ENCODE measurements around the gene SPAG16.
A peak's percentile ranks its signal among the peaks of the same experiment; 100 is the strongest.
"Not testable (repeated sequence)": the region's sequence is repeated elsewhere in the genome, so short reads cannot be mapped to it uniquely, and the experiment has no call there.

SPAG16 gene

GRCh38 chr2:213920014-213920413 is 635.8 kb downstream of the SPAG16 start:
- FAIRE-seq (no peak), DNase-seq (ENCODE audit: extremely low spot score, insufficient read length, low read depth) (no peak)

- no peak for FAIRE-seq
- no peak for DNase-seq (ENCODE audit: extremely low spot score, insufficient read length, low read depth)
Measured at GRCh38 chr2:213923543-213923942, 639.3 kb downstream of the SPAG16 start.

- FAIRE-seq (peak; percentile 24), DNase-seq (ENCODE audit: extremely low spot score, insufficient read length, low read depth) (peak; percentile 14)
Measured at GRCh38 chr2:213934560-213934959, 650.3 kb downstream of the SPAG16 start.

- no peak for FAIRE-seq
Measured at GRCh38 chr2:213958086-213958485, 673.8 kb downstream of the SPAG16 start.

GRCh38 chr2:213959589-213959988 is 675.3 kb downstream of the SPAG16 start:
- peak; percentile 52 for FAIRE-seq
- DNase-seq (ENCODE audit: extremely low spot score, insufficient read length, low read depth): no peak

More at GRCh38 chr2:213958086-213958485, 673.8 kb downstream of the SPAG16 start:
- DNase-seq (ENCODE audit: extremely low spot score, insufficient read length, low read depth): no peak

DNA sequence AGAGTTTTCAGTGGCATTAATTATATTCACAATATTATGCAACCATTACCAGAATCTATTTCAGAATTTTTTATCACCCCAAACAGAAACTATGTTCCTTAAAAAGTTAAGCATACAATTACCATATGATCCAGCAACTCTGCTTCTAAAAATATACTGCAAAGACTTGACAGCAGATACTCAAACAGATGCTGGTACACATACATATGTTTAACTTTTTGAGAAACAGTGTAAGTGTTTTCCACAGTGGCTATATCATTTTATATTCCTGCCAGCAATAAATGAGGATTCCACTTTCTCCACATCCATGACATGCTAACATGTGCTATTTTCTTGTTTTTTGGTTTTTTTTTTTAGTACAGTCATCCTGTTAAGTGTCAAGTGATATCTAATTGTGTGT is 687.3 kb downstream of the SPAG16 start:
- no peak for FAIRE-seq
- no peak for DNase-seq (ENCODE audit: extremely low spot score, insufficient read length, low read depth)

GRCh38 chr2:213980883-213981282 is 696.6 kb downstream of the SPAG16 start:
- DNase-seq (ENCODE audit: extremely low spot score, insufficient read length, low read depth) (no peak), FAIRE-seq (no peak)

DNA sequence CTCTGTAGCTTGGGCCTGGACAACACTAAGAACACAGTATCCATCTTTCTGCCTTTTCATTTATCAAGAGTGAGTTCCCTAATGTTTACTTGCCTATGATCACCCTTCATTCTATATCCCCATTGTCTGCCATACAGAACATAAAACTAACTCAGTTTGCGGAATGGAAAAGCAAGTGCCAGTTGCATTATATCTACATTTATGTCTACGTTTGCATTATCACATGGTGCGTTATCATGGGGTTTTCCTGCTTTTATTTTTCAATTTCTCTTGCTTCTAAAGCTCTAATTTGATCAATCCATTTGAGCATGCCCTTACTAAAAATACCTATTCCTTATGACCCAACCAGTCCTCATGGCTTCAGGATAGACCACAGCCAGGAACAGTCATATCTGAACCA is 704.9 kb downstream of the SPAG16 start:
- DNase-seq (ENCODE audit: extremely low spot score, insufficient read length, low read depth) (no peak), FAIRE-seq (no peak)

DNA sequence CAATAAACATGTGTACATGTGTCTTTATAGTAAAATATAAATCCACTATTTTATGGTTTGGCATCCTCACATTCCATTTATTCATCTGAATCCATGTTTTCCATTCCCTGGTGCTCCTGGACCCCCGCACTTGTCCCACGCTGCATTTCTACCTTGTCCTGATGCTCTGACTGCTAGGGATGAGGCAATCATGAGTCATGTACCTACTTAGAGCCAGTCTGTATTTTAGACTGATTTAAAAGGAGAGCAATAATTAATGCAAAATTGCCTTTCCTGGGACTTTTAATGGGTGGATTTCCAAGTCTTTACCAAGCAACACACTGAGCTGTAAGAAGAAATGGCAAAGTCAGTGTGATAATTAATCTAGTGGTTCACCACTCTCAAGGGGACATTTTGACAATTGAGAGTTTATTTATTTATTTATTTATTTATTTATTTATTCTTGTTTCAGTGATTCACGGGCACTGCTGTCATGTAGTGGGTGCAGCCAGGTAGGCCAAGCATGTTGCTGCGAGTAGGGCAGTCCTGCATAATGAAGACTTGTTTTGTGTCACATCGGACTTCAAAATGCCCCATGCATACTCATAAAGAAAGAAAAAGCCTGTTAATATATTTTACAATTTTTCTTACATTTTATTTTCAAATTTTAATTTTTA is 707.3 kb downstream of the SPAG16 start:
- DNase-seq (ENCODE audit: extremely low spot score, insufficient read length, low read depth): no peak
- FAIRE-seq: no peak

- FAIRE-seq: no peak
Measured at GRCh38 chr2:213995400-213996105, 711.3 kb downstream of the SPAG16 start.

GRCh38 chr2:213998976-213999375 is 714.7 kb downstream of the SPAG16 start:
- not testable (repeated sequence) for DNase-seq (ENCODE audit: extremely low spot score, insufficient read length, low read depth); FAIRE-seq

More at GRCh38 chr2:213995400-213996105, 711.3 kb downstream of the SPAG16 start:
- DNase-seq (ENCODE audit: extremely low spot score, insufficient read length, low read depth): no peak

DNA sequence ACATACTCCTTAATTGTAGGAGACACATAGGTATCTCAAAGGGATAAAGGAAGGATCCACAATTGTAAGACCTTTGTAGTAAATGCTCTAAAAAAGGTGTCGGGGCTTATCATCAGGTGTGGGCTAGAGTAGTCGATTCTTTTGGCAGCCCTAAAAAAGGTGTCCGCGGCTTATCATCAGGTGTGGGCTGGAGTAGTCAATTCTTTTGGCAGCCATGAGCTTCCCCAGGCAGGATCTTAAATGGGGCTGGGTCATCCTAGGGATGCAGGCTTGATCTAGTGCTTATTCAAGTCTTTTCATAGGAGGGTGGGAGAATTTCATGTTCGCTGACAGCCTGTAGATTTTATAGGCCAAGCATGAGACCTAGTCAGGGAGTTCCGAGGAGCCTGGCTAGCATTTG is 720.2 kb downstream of the SPAG16 start:
- FAIRE-seq (no peak), DNase-seq (ENCODE audit: extremely low spot score, insufficient read length, low read depth) (no peak)

DNA sequence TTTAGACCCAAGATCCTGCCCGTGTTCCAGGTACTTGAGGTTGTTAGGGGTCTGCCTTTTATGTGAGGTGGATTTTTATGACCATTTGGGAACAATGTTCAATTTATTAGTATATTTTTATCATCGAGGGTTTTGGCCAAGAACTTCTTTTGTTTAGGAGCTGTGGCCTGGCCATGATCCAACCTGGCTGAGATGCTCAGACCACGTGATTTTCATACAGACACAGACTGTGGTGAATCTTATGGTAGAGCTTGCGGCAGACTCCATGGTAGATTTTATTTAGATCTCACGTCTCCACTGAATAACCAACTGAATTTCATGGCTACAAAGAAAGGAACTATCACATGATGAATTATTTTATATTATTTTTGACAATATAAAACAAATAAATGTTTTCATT is 721.1 kb downstream of the SPAG16 start:
- no peak for FAIRE-seq
- no peak for DNase-seq (ENCODE audit: extremely low spot score, insufficient read length, low read depth)

DNA sequence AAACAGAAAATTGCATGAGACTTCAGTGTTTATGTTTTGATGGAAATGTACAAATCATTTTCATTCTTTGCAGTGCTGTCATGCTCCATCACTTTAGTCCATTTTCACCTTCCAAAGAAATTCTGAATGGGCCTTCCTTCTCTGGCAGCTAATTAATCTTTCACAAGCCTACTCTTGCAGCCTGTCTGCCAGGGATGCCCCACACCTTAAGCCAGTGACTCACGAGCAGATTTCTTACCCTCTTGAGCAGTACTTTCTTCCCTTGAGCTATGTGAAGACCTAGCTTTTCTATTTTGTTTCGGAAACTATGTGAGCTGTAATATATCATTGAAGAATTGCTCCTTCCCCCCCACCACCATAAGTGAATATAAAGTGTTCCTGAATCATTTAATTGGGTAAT is 722.3 kb downstream of the SPAG16 start:
- FAIRE-seq: no peak

GRCh38 chr2:214011676-214012075 is 727.4 kb downstream of the SPAG16 start:
- FAIRE-seq: no peak

More for the DNA sequence above, 722.3 kb downstream of the SPAG16 start:
- DNase-seq (ENCODE audit: extremely low spot score, insufficient read length, low read depth): no peak

GRCh38 chr2:214014551-214015220 is 730.4 kb downstream of the SPAG16 start:
- DNase-seq (ENCODE audit: extremely low spot score, insufficient read length, low read depth): no peak
- no peak for FAIRE-seq

More at GRCh38 chr2:214011676-214012075, 727.4 kb downstream of the SPAG16 start:
- no peak for DNase-seq (ENCODE audit: extremely low spot score, insufficient read length, low read depth)

- no peak for FAIRE-seq
- DNase-seq (ENCODE audit: extremely low spot score, insufficient read length, low read depth): no peak
Measured at GRCh38 chr2:214019229-214019972, 735.1 kb downstream of the SPAG16 start.

- DNase-seq (ENCODE audit: extremely low spot score, insufficient read length, low read depth) (no peak), FAIRE-seq (no peak)
Measured at GRCh38 chr2:214019973-214020345, 735.7 kb downstream of the SPAG16 start.

DNA sequence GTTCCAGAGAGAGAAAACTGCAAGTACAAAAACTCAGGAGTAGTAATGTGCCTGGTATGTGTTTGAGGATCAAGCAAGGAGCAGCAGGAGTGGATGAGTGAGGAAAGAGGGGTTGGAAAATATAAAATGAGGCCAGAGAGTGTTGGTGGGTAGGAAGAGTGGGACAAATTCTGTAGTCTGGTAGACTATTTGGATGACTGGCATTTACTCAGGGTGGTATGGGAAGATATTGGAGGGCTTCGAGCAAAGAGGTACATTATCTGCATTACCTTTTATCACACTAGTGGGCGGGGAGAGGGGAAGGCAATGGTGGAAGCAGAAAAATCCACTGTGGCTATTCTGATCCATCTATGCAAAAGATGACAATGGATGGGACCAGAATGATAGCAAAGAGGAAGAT is 744.9 kb downstream of the SPAG16 start:
- no peak for DNase-seq (ENCODE audit: extremely low spot score, insufficient read length, low read depth)
- no peak for FAIRE-seq

- no peak for FAIRE-seq
- no peak for DNase-seq (ENCODE audit: extremely low spot score, insufficient read length, low read depth)
Measured at GRCh38 chr2:214031566-214031965, 747.3 kb downstream of the SPAG16 start.

All from GM18507 (cell line).